ENCODE results near the gene KRT3. TPM values are rescaled to one million over a fixed set of nuclear protein-coding genes. Genes with fewer than 3 reads are reported as not detected.

Gene KRT3
- total RNA-seq, 1 donor from 2014 or later, result under 0.01 TPM

GRCh38 chr12:52828591-52829021, 32.7 kb upstream of the KRT3 start:
- FAIRE-seq (no peak), DNase-seq (ENCODE audit: low read depth) (no peak)
- H3K27me3 ChIP-seq (ENCODE audit: control insufficient read depth, insufficient read depth, low read length), result no peaks in the 10 kb centered on the region
- no peak for TF ChIP-seq CTCF (IDR thresholded peaks at IDR 0.05; ENCODE audit: insufficient read depth, low read length, severe bottlenecking)
- no peaks in the 10 kb centered on the region for H3K36me3 ChIP-seq (ENCODE audit: control insufficient read depth, insufficient read depth, low read length)
- H3K4me3 ChIP-seq (ENCODE audit: low read depth, low read length), result no peak overlapping the region

DNA sequence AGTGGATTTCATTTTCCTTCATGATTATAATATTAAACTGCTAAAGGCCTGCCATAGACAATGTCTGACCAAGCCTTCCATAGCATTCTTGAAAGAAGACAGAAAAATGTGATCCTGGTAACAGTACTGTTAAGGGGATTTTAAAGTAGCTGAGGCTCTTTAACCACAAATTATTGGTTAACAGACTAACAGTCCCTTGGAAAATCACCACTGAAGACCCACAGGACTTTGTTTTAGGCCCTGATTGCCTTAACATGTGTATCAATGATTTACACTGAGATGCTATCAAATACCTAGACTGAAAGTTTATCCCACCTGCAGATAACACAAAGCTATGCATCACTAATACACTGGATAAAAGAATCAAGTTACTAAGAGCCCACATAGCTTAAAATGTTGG, 32.2 kb upstream of the KRT3 start:
- Histone ChIP-seq H3K27me3 (ENCODE audit: control insufficient read depth, insufficient read depth, low read length) (no peaks in the 10 kb centered on the region), H3K4me3 (ENCODE audit: low read depth, low read length) (no peak overlapping the region), H3K36me3 (ENCODE audit: control insufficient read depth, insufficient read depth, low read length) (no peaks in the 10 kb centered on the region)
- peak; percentile 62 for FAIRE-seq
- TF ChIP-seq CTCF (IDR thresholded peaks at IDR 0.05; ENCODE audit: insufficient read depth, low read length, severe bottlenecking), result no peak
- DNase-seq (ENCODE audit: low read depth), result no peak

DNA sequence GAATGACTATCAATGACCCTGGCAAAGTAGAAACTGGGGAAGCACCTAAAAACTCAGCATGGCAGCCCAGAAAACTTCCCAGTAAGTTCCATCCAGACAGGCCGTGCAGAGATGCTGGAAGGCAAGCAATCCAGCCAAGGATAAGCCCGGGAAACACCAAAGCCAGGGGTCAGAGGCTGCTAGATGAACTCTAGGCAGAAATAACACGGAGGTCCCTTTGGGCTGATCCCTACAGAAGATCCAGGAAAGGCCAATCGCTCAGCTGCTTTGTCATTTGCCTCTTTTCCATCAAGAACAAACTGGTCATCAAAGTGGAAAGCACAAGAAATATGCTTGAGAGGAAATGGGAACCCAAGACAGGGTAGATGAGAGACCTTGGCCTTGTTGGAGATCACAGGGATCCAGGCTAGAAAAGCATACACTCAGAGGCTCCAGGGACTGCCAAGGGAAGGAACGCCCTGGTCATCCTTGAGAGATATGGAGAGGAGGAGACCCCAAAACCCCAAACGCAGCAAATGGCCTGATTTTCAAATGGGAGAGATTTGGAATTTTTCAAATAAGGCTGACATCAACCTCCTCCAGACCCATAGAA, 31.7 kb upstream of the KRT3 start:
- Histone ChIP-seq H3K36me3 (ENCODE audit: control insufficient read depth, insufficient read depth, low read length) (no peaks in the 10 kb centered on the region), H3K4me3 (ENCODE audit: low read depth, low read length) (no peak overlapping the region), H3K27me3 (ENCODE audit: control insufficient read depth, insufficient read depth, low read length) (no peaks in the 10 kb centered on the region)
- no peak for DNase-seq (ENCODE audit: low read depth)
- FAIRE-seq, result no peak
- no peak for TF ChIP-seq CTCF (IDR thresholded peaks at IDR 0.05; ENCODE audit: insufficient read depth, low read length, severe bottlenecking)

DNA sequence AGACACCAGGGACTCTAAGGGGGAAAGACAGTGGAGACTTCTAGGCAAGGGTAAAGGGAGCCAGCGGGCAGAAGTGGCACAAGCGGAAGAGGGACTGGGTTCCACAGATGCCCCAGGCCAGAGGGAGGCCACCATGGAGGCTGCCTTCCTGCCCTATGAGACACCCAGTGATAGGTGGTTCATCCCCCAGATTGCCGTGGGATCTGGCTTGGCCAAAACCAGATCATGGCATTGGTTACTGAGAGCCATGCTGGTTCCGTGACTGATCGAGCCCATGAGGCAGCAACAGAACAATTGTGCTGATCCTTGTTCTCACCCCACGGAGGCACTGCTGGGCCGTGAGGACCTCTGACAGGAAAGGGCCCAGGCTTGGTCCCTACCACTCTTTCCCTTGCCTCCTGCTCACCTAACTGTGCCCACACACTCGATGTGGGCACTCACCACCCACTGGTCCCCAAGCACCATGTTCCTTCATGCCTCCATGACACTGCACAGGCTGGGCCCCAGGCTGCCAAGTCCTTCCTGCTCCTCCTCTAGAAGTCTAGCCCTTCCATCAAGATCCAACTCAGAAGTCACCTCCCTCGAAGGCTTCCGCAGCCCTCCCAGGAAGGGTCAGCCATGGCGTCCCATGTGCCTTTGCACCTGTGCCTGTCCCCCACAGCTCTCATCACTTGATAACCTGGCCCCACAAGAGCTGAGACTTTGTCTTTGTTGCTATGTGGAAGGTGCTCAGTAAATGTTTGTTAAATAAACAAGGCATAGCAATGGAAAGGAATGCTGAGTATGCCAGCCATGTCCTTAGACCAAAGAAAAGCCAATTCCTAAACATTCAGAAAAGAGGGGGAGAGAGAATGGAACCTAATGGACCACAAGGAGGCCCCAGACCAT, 30.9 kb upstream of the KRT3 start:
- DNase-seq (ENCODE audit: low read depth) (no peak), FAIRE-seq (no peak)
- Histone ChIP-seq H3K4me3 (ENCODE audit: low read depth, low read length) (no peak overlapping the region), H3K36me3 (ENCODE audit: control insufficient read depth, insufficient read depth, low read length) (no peaks in the 10 kb centered on the region), H3K27me3 (ENCODE audit: control insufficient read depth, insufficient read depth, low read length) (no peaks in the 10 kb centered on the region)
- TF ChIP-seq CTCF (IDR thresholded peaks at IDR 0.05; ENCODE audit: insufficient read depth, low read length, severe bottlenecking), result no peak

- peak; percentile 62 for FAIRE-seq
- Histone ChIP-seq H3K27me3 (ENCODE audit: control insufficient read depth, insufficient read depth, low read length) (no peaks in the 10 kb centered on the region), H3K4me3 (ENCODE audit: low read depth, low read length) (no peak overlapping the region), H3K36me3 (ENCODE audit: control insufficient read depth, insufficient read depth, low read length) (no peaks in the 10 kb centered on the region)
- no peak for DNase-seq (ENCODE audit: low read depth)
- TF ChIP-seq CTCF (IDR thresholded peaks at IDR 0.05; ENCODE audit: insufficient read depth, low read length, severe bottlenecking), result no peak
Observed at GRCh38 chr12:52825961-52826360, 30.0 kb upstream of the KRT3 start.

Data from bronchial epithelial cell (primary cell).